Measurements from ENCODE around the gene ANK3. TPM values are rescaled to one million over a fixed set of nuclear protein-coding genes. Genes with fewer than 3 reads are reported as not detected.

ANK3 gene
- total and polyA plus RNA-seq, 7 donors: 10.8 to 86.7 (median 42.5) TPM

DNA sequence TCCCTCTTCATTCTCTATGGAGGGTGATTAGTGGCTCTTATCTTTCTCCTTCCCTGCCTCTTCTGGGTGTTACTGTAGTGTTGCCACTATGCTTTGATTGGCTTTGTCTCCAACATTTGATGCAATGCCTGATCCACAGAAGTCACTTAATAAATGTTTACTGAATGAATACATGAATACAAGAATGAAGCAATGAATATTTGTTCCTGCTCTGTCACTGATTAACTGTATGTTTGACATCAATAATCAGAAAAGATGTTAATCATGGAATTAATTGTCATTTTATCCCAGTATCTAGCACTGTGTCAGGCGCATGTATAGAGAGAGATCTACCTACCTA, 4.3 kb downstream of the ANK3 start:
- H3K9me3 ChIP-seq: no peaks in the 10 kb centered on the region
- H3K27me3 ChIP-seq: no peaks in the 10 kb centered on the region
- H3K36me3 ChIP-seq: no peaks in the 10 kb centered on the region
- no peak overlapping the region for H3K4me3 ChIP-seq
- intact Hi-C loops (cut with DNase I): no loop called here
- H3K27ac ChIP-seq: no peak overlapping the region
- peaks cover 0 to 10% (median 8%) of the 10 kb centered on the region in 4 donors for H3K4me1 ChIP-seq
- WGBS, 2 donors: 97 to 99% methylated on average over 1 of the region's 1 CpG
- TF ChIP-seq POLR2A (IDR thresholded peaks at IDR 0.05) (no peak), EP300 (IDR thresholded peaks at IDR 0.05) (no peak), POLR2AphosphoS5 (IDR thresholded peaks at IDR 0.05) (no peak)
- TF ChIP-seq, protein P1, sequence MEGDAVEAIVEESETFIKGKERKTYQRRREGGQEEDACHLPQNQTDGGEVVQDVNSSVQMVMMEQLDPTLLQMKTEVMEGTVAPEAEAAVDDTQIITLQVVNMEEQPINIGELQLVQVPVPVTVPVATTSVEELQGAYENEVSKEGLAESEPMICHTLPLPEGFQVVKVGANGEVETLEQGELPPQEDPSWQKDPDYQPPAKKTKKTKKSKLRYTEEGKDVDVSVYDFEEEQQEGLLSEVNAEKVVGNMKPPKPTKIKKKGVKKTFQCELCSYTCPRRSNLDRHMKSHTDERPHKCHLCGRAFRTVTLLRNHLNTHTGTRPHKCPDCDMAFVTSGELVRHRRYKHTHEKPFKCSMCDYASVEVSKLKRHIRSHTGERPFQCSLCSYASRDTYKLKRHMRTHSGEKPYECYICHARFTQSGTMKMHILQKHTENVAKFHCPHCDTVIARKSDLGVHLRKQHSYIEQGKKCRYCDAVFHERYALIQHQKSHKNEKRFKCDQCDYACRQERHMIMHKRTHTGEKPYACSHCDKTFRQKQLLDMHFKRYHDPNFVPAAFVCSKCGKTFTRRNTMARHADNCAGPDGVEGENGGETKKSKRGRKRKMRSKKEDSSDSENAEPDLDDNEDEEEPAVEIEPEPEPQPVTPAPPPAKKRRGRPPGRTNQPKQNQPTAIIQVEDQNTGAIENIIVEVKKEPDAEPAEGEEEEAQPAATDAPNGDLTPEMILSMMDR (IDR thresholded peaks at IDR 0.05): no peak
- DNase-seq: no peak

DNA sequence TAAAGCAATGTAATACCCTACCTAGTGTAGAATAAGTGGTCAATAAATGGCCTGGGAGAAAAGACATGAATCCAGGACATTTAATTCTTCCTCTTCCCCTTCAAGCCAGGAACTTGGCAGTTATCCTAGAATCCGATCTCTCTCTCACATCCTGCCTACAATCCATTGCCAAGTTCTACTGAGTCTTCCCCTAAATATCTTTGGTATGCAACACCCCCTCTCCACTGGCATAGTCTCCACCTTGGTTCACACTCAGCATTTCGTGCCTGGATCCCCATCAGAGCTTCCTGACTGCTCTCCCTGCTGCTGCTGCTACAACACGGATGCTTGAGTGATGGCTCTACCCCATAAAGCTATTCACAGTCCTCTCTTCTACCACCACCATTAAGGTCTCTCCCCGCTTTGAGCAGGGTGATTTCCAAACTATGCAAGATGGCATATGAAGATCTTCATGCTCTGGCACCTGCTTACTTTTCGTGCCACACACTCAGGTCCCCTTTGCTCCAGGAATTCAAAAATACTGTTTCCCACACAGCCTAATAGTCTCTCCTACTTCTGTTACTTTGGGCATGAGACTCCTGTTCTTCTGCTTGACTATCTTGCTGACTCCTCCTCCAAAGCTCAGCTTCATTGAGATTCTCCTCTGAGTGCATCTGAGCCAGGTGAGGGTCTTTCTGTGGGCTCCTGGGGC, 4.8 kb downstream of the ANK3 start:
- DNase-seq: no peak
- no peaks in the 10 kb centered on the region for H3K36me3 ChIP-seq
- H3K4me1 ChIP-seq: peaks cover 0 to 10% (median 8%) of the 10 kb centered on the region in 4 donors
- H3K27me3 ChIP-seq: no peaks in the 10 kb centered on the region
- 74 to 81% methylated on average over 5 of the region's 5 CpGs for WGBS, 2 donors
- H3K9me3 ChIP-seq: no peaks in the 10 kb centered on the region
- H3K27ac ChIP-seq: no peak overlapping the region
- TF ChIP-seq, protein P1 (IDR thresholded peaks at IDR 0.05): no peak
- no peak for TF ChIP-seq POLR2A (IDR thresholded peaks at IDR 0.05)
- TF ChIP-seq EP300 (IDR thresholded peaks at IDR 0.05): no peak
- TF ChIP-seq POLR2AphosphoS5 (IDR thresholded peaks at IDR 0.05): no peak
- intact Hi-C loops (cut with DNase I): no loop called here
- H3K4me3 ChIP-seq: no peak overlapping the region

DNA sequence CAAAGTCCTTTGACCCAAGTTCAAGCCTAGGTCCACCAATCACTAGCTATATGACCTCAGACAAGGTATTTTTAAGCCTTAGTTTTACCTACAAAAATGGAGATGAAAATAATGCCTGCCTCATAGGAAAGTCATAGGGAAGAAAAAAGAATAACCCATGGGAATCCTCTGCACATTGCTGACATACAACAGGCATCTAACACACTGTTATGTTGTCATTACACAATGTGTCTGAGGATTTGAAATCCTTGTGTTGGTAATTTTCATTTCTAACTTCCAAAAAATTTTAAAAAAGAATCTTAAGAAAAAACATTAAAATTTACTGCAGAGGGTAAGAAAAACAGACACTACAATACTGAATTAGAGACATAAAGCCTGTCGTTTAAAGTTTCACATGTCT, 5.7 kb downstream of the ANK3 start:
- intact Hi-C loops (cut with DNase I): no loop called here
- WGBS, 2 donors: 91 to 95% methylated on average over 1 of the region's 1 CpG
- no peaks in the 10 kb centered on the region for H3K9me3 ChIP-seq

DNA sequence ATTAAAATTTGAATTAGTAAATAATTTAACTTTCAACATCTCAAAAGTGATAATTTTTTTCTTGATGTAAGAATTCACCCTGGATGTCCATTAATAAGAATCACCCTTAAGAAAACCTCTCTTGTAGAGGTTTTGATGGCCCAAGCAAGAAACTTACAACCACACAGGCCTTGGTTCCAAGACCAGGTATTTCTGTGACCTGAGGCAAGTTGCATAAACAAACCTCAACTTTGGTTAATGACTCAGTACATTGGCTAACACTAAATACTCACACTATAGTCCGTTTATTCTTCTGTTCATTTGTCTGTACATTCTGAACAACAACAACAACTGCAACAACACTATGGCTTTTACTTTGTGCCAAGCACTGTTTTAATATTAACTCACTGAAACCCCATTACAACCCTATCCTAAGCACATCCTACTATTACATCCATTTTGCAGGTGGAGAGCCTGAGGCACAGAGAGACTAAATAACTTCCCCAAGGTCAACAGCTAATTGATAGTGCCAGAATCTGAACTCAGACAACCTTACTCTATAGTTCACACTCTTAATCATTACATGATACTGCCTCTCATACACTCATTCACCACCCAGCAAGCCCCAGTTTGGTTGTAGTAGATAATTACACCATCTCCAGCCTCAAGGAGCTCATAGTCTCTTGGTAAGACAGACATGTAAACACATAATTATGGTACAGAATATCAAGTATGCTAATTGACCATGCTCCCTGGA, 6.6 kb downstream of the ANK3 start:
- no peak for TF ChIP-seq EP300 (IDR thresholded peaks at IDR 0.05)
- no peak for TF ChIP-seq POLR2A (IDR thresholded peaks at IDR 0.05)
- TF ChIP-seq, protein P1 (IDR thresholded peaks at IDR 0.05): no peak
- no peak for TF ChIP-seq POLR2AphosphoS5 (IDR thresholded peaks at IDR 0.05)
- intact Hi-C loops (cut with DNase I): no loop called here
- WGBS, 2 donors: 87 to 93% methylated on average over 1 of the region's 1 CpG
- H3K27me3 ChIP-seq: no peaks in the 10 kb centered on the region
- H3K9me3 ChIP-seq: no peaks in the 10 kb centered on the region
- no peak overlapping the region for H3K27ac ChIP-seq
- peaks cover 0 to 10% (median 8%) of the 10 kb centered on the region in 4 donors for H3K4me1 ChIP-seq
- H3K4me3 ChIP-seq: no peak overlapping the region
- DNase-seq: no peak
- no peaks in the 10 kb centered on the region for H3K36me3 ChIP-seq

More for the DNA sequence above, 5.7 kb downstream of the ANK3 start:
- Histone ChIP-seq H3K4me1 (peaks cover 0 to 10% (median 8%) of the 10 kb centered on the region in 4 donors), H3K4me3 (no peak overlapping the region), H3K27me3 (no peaks in the 10 kb centered on the region), H3K36me3 (no peaks in the 10 kb centered on the region), H3K27ac (no peak overlapping the region)
- no peak for DNase-seq
- no peak for TF ChIP-seq EP300 (IDR thresholded peaks at IDR 0.05)
- TF ChIP-seq, protein P1 (IDR thresholded peaks at IDR 0.05): no peak
- no peak for TF ChIP-seq POLR2A (IDR thresholded peaks at IDR 0.05)
- no peak for TF ChIP-seq POLR2AphosphoS5 (IDR thresholded peaks at IDR 0.05)

Measured in sigmoid colon (tissue), 7 donors.